Epithelial cell of esophagus (primary cell): ENCODE data around the gene TMEM132C.

Experiments used
- DNase-seq: peaks from one replicate; pipeline ENCODE4 v3.0.0; 2010; ENCODE audit warnings: low read depth
- H3K4me3 ChIP-seq: 2 replicates; pipeline ENCODE4 v1.5.1; 2011; ENCODE audit warnings: mild to moderate bottlenecking, low read length, control low read depth
- TF ChIP-seq, protein P1 (sequence below): IDR thresholded peaks from 2 replicates; pipeline ENCODE4 v1.5.1; 2011; ENCODE audit warnings: low read depth, mild to moderate bottlenecking, low read length, control low read depth, inconsistent platforms; ENCODE audit not compliant: insufficient read depth; ENCODE audit errors: missing control alignments

TMEM132C gene

GRCh38 chr12:128734371-128734770 lies 467.4 kb downstream of the TMEM132C start:
- no peak overlapping the region for H3K4me3 ChIP-seq
- TF ChIP-seq, protein P1, sequence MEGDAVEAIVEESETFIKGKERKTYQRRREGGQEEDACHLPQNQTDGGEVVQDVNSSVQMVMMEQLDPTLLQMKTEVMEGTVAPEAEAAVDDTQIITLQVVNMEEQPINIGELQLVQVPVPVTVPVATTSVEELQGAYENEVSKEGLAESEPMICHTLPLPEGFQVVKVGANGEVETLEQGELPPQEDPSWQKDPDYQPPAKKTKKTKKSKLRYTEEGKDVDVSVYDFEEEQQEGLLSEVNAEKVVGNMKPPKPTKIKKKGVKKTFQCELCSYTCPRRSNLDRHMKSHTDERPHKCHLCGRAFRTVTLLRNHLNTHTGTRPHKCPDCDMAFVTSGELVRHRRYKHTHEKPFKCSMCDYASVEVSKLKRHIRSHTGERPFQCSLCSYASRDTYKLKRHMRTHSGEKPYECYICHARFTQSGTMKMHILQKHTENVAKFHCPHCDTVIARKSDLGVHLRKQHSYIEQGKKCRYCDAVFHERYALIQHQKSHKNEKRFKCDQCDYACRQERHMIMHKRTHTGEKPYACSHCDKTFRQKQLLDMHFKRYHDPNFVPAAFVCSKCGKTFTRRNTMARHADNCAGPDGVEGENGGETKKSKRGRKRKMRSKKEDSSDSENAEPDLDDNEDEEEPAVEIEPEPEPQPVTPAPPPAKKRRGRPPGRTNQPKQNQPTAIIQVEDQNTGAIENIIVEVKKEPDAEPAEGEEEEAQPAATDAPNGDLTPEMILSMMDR, result no peak
- no peak for DNase-seq

DNA sequence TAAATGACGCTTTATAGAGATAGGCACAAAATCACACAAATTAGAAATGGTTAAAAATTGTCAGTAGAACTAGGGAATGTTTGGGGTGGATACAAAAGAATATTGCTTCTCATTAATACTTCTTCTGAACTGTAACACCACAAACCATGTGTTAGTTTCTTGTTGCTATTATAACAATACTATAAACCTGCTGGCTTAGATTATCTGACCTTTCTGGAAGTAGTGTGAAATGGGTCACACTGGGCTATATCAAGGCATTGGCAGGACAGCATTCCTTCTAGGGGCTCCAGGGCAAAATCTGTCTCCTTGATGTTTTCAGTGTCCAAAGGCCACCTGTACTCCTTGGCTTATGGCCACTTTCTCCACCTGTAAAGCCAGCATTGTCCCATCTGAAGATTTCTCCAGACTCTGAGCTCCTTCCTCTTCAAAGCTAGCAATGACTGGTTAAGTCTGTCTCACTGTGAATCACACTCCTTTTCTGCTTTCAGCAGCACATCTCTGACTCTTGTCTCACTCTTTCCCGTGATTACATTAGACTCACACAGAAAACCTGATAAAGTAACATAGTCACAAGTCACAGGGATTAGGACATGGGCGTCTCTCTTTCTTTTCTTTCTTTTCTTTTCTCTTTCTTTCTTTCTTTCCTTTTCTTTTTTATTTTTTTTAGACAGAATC lies 470.5 kb downstream of the TMEM132C start:
- H3K4me3 ChIP-seq, result no peak overlapping the region
- peak; percentile 16 for DNase-seq
- TF ChIP-seq, protein P1, result no peak

GRCh38 chr12:128743916-128744315 lies 476.9 kb downstream of the TMEM132C start:
- no peak overlapping the region for H3K4me3 ChIP-seq
- DNase-seq, result no peak
- TF ChIP-seq, protein P1, result no peak

GRCh38 chr12:128745772-128746689 lies 479.1 kb downstream of the TMEM132C start:
- H3K4me3 ChIP-seq, result no peak overlapping the region
- no peak for DNase-seq
- TF ChIP-seq, protein P1, result no peak

DNA sequence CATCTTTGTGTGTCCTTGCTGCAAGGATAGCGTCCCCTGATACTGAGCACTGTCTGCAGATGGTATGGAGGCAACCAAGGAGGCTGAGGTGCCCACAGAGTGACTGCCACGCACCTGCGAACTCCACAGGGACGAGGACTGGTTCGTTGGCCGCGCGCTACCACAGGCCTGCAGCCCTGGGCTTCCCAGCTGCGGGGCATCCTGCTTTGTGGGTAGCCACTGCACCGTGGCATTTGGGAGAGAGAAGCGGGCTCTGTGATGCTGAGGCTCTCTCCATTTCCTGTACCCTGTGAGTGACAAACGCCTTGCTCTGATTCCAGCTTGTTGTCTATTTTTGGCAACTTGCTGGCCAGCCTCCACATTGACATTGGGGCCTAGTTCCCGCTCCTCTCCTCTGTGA lies 480.5 kb downstream of the TMEM132C start:
- TF ChIP-seq, protein P1, result no peak
- DNase-seq, result no peak
- no peak overlapping the region for H3K4me3 ChIP-seq

- no peak overlapping the region for H3K4me3 ChIP-seq
- DNase-seq, result no peak
- TF ChIP-seq, protein P1, result no peak
Measured at GRCh38 chr12:128752386-128752785, 485.4 kb downstream of the TMEM132C start.

- TF ChIP-seq, protein P1, result no peak
- H3K4me3 ChIP-seq, result no peak overlapping the region
- no peak for DNase-seq
Measured at GRCh38 chr12:128753438-128753837, 486.5 kb downstream of the TMEM132C start.
